ENCODE measurements around the gene SPTSSA.
"Not testable (repeated sequence)": the region's sequence is repeated elsewhere in the genome, so short reads cannot be mapped to it uniquely, and the experiment has no call there.

SPTSSA gene, protein sequence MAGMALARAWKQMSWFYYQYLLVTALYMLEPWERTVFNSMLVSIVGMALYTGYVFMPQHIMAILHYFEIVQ

GRCh38 chr14:34462132-34462893 is at the start of gene SPTSSA:
Gene SPTSSA, minus strand, starts transcription at chr14:34462240. Its CDS starts 33 bp downstream, at chr14:34462207.
- TF ChIP-seq, protein P1, sequence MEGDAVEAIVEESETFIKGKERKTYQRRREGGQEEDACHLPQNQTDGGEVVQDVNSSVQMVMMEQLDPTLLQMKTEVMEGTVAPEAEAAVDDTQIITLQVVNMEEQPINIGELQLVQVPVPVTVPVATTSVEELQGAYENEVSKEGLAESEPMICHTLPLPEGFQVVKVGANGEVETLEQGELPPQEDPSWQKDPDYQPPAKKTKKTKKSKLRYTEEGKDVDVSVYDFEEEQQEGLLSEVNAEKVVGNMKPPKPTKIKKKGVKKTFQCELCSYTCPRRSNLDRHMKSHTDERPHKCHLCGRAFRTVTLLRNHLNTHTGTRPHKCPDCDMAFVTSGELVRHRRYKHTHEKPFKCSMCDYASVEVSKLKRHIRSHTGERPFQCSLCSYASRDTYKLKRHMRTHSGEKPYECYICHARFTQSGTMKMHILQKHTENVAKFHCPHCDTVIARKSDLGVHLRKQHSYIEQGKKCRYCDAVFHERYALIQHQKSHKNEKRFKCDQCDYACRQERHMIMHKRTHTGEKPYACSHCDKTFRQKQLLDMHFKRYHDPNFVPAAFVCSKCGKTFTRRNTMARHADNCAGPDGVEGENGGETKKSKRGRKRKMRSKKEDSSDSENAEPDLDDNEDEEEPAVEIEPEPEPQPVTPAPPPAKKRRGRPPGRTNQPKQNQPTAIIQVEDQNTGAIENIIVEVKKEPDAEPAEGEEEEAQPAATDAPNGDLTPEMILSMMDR (IDR thresholded peaks at IDR 0.05): no peak
- DNase-seq (ENCODE audit: low spot score): peak; percentile 96
- peak within 1 kb of the TSS; percentile 76 for H3K4me3 ChIP-seq
- peak within 1 kb of the TSS; percentile 91 to 92 for H3K27ac ChIP-seq

- TF ChIP-seq, protein P1 (IDR thresholded peaks at IDR 0.05): no peak
- H3K4me3 ChIP-seq: no peak overlapping the region
- H3K27ac ChIP-seq: no peak overlapping the region
- DNase-seq (ENCODE audit: low spot score): no peak
These were observed 45.8 kb upstream of the SPTSSA start for GRCh38 chr14:34507884-34508283.

- Histone ChIP-seq H3K4me3 (no peak overlapping the region), H3K27ac (no peak overlapping the region)
- TF ChIP-seq, protein P1 (IDR thresholded peaks at IDR 0.05): no peak
- no peak for DNase-seq (ENCODE audit: low spot score)
These were observed 45.4 kb upstream of the SPTSSA start for GRCh38 chr14:34507459-34507858.

GRCh38 chr14:34505124-34505491 is 43.1 kb upstream of the SPTSSA start:
- not testable (repeated sequence) for H3K27ac ChIP-seq; H3K4me3 ChIP-seq; DNase-seq (ENCODE audit: low spot score)

GRCh38 chr14:34504027-34504426 is 42.0 kb upstream of the SPTSSA start:
- H3K27ac ChIP-seq; H3K4me3 ChIP-seq; DNase-seq (ENCODE audit: low spot score): not testable (repeated sequence)

- TF ChIP-seq, protein P1 (IDR thresholded peaks at IDR 0.05): no peak
- no peak for DNase-seq (ENCODE audit: low spot score)
- Histone ChIP-seq H3K4me3 (no peak overlapping the region), H3K27ac (peak overlapping the region in 1 of 2 donors; percentile 12)
These were observed 40.6 kb upstream of the SPTSSA start for GRCh38 chr14:34502545-34503225.

DNA sequence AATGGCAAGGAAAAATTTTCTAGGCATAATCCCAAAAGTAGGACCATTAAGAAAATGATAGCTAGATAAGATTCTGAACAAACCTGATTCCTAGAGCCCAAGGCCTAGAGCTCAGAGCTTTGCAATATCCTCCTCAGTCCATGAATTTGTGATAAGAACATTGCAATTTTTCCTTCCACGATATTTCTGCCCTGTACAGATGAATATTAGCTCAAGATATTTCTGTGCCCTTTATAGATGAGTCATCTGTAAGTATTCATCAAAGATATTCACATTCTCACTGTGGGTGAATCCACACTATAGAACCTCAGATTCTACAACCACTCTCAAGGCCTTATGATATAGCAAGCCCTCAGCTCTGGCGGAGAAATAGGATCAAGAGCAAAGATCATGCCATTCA is 40.0 kb upstream of the SPTSSA start:
- DNase-seq (ENCODE audit: low spot score): no peak
- H3K4me3 ChIP-seq: no peak overlapping the region
- H3K27ac ChIP-seq: peak overlapping the region in 1 of 2 donors; percentile 12
- TF ChIP-seq, protein P1 (IDR thresholded peaks at IDR 0.05): no peak
